HG03097 (cell line): ENCODE data around the gene GORASP1.

ENCODE experiments used
- ATAC-seq: cut with Tn5 transposase; IDR thresholded peaks from one replicate; pipeline ENCODE4 v1.9.1; 2021; ENCODE audit not compliant: unreplicated experiment, low FRiP score

GORASP1 gene

GRCh38 chr3:39107388-39108199, at the start of gene GORASP1, which contains the start of gene TTC21A:
Gene GORASP1 (minus strand): TSS chr3:39107627. CDS start chr3:39107541, 86 bp downstream.
Gene TTC21A (plus strand): TSS chr3:39107680. CDS start chr3:39107838, 158 bp downstream.
- peak; percentile 30 for ATAC-seq

GRCh38 chr3:39156421-39156820, 49.0 kb upstream of the GORASP1 start:
- ATAC-seq, result no peak

GRCh38 chr3:39154280-39155021, 47.0 kb upstream of the GORASP1 start:
- ATAC-seq, result no peak

GRCh38 chr3:39153977-39154279, 46.5 kb upstream of the GORASP1 start:
- no peak for ATAC-seq

GRCh38 chr3:39150803-39151631, 43.6 kb upstream of the GORASP1 start:
- ATAC-seq, result no peak

- ATAC-seq, result no peak
Observed at GRCh38 chr3:39150148-39150802, 42.8 kb upstream of the GORASP1 start.

- no peak for ATAC-seq
Observed at GRCh38 chr3:39149498-39150147, 42.2 kb upstream of the GORASP1 start.

GRCh38 chr3:39149059-39149455, 41.6 kb upstream of the GORASP1 start:
- no peak for ATAC-seq

- no peak for ATAC-seq
Observed at GRCh38 chr3:39148435-39149058, 41.1 kb upstream of the GORASP1 start.

GRCh38 chr3:39147711-39148434, 40.4 kb upstream of the GORASP1 start:
- ATAC-seq, result peak; percentile 25

GRCh38 chr3:39146611-39147591, 39.5 kb upstream of the GORASP1 start:
- no peak for ATAC-seq

- ATAC-seq, result no peak
Observed at GRCh38 chr3:39146083-39146501, 38.7 kb upstream of the GORASP1 start.

- ATAC-seq, result no peak
Observed at GRCh38 chr3:39144748-39145380, 37.4 kb upstream of the GORASP1 start.

- ATAC-seq, result no peak
Observed at GRCh38 chr3:39144095-39144747, 36.8 kb upstream of the GORASP1 start.

- no peak for ATAC-seq
Observed at GRCh38 chr3:39143051-39143885, 35.8 kb upstream of the GORASP1 start.

GRCh38 chr3:39142067-39142466, 34.6 kb upstream of the GORASP1 start:
- no peak for ATAC-seq
